ENCODE measurements around the gene HSPB7. TPM values are rescaled to one million over a fixed set of nuclear protein-coding genes. Genes with fewer than 3 reads are reported as not detected.
"Not testable (repeated sequence)": the region's sequence is repeated elsewhere in the genome, so short reads cannot be mapped to it uniquely, and the experiment has no call there.

The HSPB7 gene
- total RNA-seq, 4 donors from 2014 or later: 1.1 to 11.8 (median 3.7) TPM

- no peak overlapping the region for H3K4me3 ChIP-seq
- 50 to 54% methylated on average over 8 to 9 of the region's 9 CpGs for WGBS, 2 donors
- no peaks in the 10 kb centered on the region for H3K36me3 ChIP-seq
- DNase-seq: no peak
- H3K4me1 ChIP-seq: peaks cover 0 to 19% (median 4%) of the 10 kb centered on the region in 3 donors
- H3K9me3 ChIP-seq: no peaks in the 10 kb centered on the region
- H3K27ac ChIP-seq: peak overlapping the region in 1 of 4 donors; percentile 15
- TF ChIP-seq CTCF (IDR thresholded peaks at IDR 0.05) (peak in 2 of 6 experiments; percentile 5 to 43), POLR2A (IDR thresholded peaks at IDR 0.05) (no peak)
- intact Hi-C loops (cut with DNase I): loop anchor here (10.0 kb wide), 1 partner anchor 48 kb away; no protein-coding TSS in a partner anchor
- H3K27me3 ChIP-seq: no peaks in the 10 kb centered on the region
Observed at GRCh38 chr1:16006552-16007485, 11.0 kb downstream of the HSPB7 start.

GRCh38 chr1:16006010-16006409 lies 11.8 kb downstream of the HSPB7 start:
- no peaks in the 10 kb centered on the region for H3K27me3 ChIP-seq
- no peak overlapping the region for H3K27ac ChIP-seq
- no peak overlapping the region for H3K4me3 ChIP-seq
- intact Hi-C loops (cut with DNase I): loop anchor here (10.0 kb wide), 1 partner anchor 49 kb away; no protein-coding TSS in a partner anchor
- peaks cover 0 to 19% (median 4%) of the 10 kb centered on the region in 3 donors for H3K4me1 ChIP-seq
- TF ChIP-seq CTCF (IDR thresholded peaks at IDR 0.05) (no peak), POLR2A (IDR thresholded peaks at IDR 0.05) (no peak)
- no peaks in the 10 kb centered on the region for H3K36me3 ChIP-seq
- WGBS, 2 donors: 67 to 83% methylated on average over 3 of the region's 11 CpGs
- DNase-seq: no peak
- no peaks in the 10 kb centered on the region for H3K9me3 ChIP-seq

GRCh38 chr1:16005597-16005996 lies 12.2 kb downstream of the HSPB7 start:
- intact Hi-C loops (cut with DNase I): loop anchor here (10.0 kb wide), 1 partner anchor 49 kb away; no protein-coding TSS in a partner anchor
- no peak for TF ChIP-seq POLR2A (IDR thresholded peaks at IDR 0.05)
- TF ChIP-seq CTCF (IDR thresholded peaks at IDR 0.05): no peak

GRCh38 chr1:16001274-16001673 lies 16.6 kb downstream of the HSPB7 start:
- not testable (repeated sequence) for H3K4me3 ChIP-seq, H3K36me3 ChIP-seq, H3K27me3 ChIP-seq, H3K4me1 ChIP-seq, DNase-seq, H3K9me3 ChIP-seq, H3K27ac ChIP-seq
- WGBS, 2 donors: 74 to 94% methylated on average over 4 to 10 of the region's 10 CpGs
- intact Hi-C loops (cut with DNase I): loop anchor here (10.0 kb wide), 1 partner anchor 54 kb away; no protein-coding TSS in a partner anchor

More at GRCh38 chr1:16005597-16005996, 12.2 kb downstream of the HSPB7 start:
- Histone ChIP-seq H3K36me3 (no peaks in the 10 kb centered on the region), H3K27me3 (no peaks in the 10 kb centered on the region), H3K4me1 (peaks cover 0 to 19% (median 4%) of the 10 kb centered on the region in 3 donors), H3K4me3 (no peak overlapping the region), H3K9me3 (no peaks in the 10 kb centered on the region), H3K27ac (no peak overlapping the region)
- no peak for DNase-seq
- WGBS, 2 donors: 73 to 96% methylated on average over 4 to 5 of the region's 5 CpGs

- intact Hi-C loops (cut with DNase I): loop anchor here (10.0 kb wide), 1 partner anchor 184 kb away; no protein-coding TSS in a partner anchor
- Histone ChIP-seq H3K27me3 (no peaks in the 10 kb centered on the region), H3K9me3 (no peaks in the 10 kb centered on the region), H3K27ac (no peak overlapping the region), H3K4me1 (no peaks in the 10 kb centered on the region), H3K36me3 (no peaks in the 10 kb centered on the region), H3K4me3 (no peak overlapping the region)
- DNase-seq: no peak
- TF ChIP-seq CTCF (IDR thresholded peaks at IDR 0.05): no peak
- no peak for TF ChIP-seq POLR2A (IDR thresholded peaks at IDR 0.05)
- 85 to 93% methylated on average over 10 of the region's 11 CpGs for WGBS, 2 donors
Observed at GRCh38 chr1:15998929-15999328, 18.9 kb downstream of the HSPB7 start.

Data from esophagus squamous epithelium (tissue), 5 donors.